OCI-LY7 (cell line): Measurements from ENCODE around the gene RSAD2.

ENCODE experiments used
- CTCF ChIP-seq: fragments of 200-600 bp; sonication (generic); conservative IDR thresholded peaks from 2 replicates; pipeline ENCODE4 v1.5.1; 2014; ENCODE audit warnings: mild to moderate bottlenecking, antibody characterized with exemption, low read length, moderate library complexity, mixed read lengths
- EZH2phosphoT487 ChIP-seq: fragments of 200-600 bp; sonication (generic); IDR thresholded peaks from 2 replicates; pipeline ENCODE4 v1.6.1; 2018; ENCODE audit warnings: low read depth, borderline replicate concordance, mild to moderate bottlenecking, mixed run types, antibody characterized with exemption, low read length, moderate library complexity, mixed read lengths

GRCh38 chr2:6885551-6885950 lies 8.0 kb downstream of the RSAD2 start:
- TF ChIP-seq CTCF (no peak), EZH2phosphoT487 (no peak)
